Esophagus (tissue), 2 donors: ENCODE data around the gene PARP6. TPM values are rescaled to one million over a fixed set of nuclear protein-coding genes. Genes with fewer than 3 reads are reported as not detected.
A peak's percentile ranks its signal among the peaks of the same experiment; 100 is the strongest.
"Not testable (repeated sequence)": the region's sequence is repeated elsewhere in the genome, so short reads cannot be mapped to it uniquely, and the experiment has no call there.

Source experiments
- H3K27ac ChIP-seq, 2 donors: one replicate each; pipeline ENCODE4 v1.5.1; 2013; ENCODE audit warnings: low read depth in 2 of 2, mild to moderate bottlenecking in 2 of 2, inconsistent platforms in 1 of 2, low read length in 1 of 2, moderate library complexity in 1 of 2
- H3K27me3 ChIP-seq, 2 donors: one replicate each; pipeline ENCODE4 v1.6.1; 2013; ENCODE audit warnings: low read length in 2 of 2, control low read depth in 1 of 2, mild to moderate bottlenecking in 1 of 2; ENCODE audit not compliant: insufficient read depth in 2 of 2, control insufficient read depth in 1 of 2
- H3K36me3 ChIP-seq, 2 donors: one replicate each; pipeline ENCODE4 v1.6.1; 2013; ENCODE audit warnings: low read length in 1 of 2; ENCODE audit not compliant: control insufficient read depth in 2 of 2, insufficient read depth in 2 of 2
- H3K4me1 ChIP-seq, 2 donors: one replicate each; pipeline ENCODE4 v1.6.1; 2013; ENCODE audit warnings: low read length in 1 of 2; ENCODE audit not compliant: control insufficient read depth in 2 of 2, insufficient read depth in 2 of 2
- H3K4me3 ChIP-seq, 2 donors: one replicate each; pipeline ENCODE4 v1.5.1; 2013; ENCODE audit warnings: low read length in 2 of 2, mild to moderate bottlenecking in 2 of 2, low read depth in 1 of 2, moderate library complexity in 1 of 2
- H3K9me3 ChIP-seq, 2 donors: one replicate each; pipeline ENCODE4 v1.6.1; 2013; ENCODE audit warnings: mild to moderate bottlenecking in 2 of 2, low read depth in 1 of 2, low read length in 1 of 2, moderate library complexity in 1 of 2; ENCODE audit not compliant: control insufficient read depth in 2 of 2, insufficient read depth in 1 of 2
- WGBS, 2 donors: extraction: QIAGEN DNeasy Blood & Tissue Kit; methylation state at CpG; one replicate each; pipeline ENCODE4 v1.1.7; 2013; 5-methylcytosine and 5-hydroxymethylcytosine counted together
- polyA plus RNA-seq, 2 donors: library from polyadenylated mRNA; stranded (reverse); fragments of 200-250 nt; gene quantifications; one replicate each; pipeline ENCODE4 v1.2.3, GENCODE V29; 2013
- donor health status: healthy with polysubstance abuse.
- donor health status: Bipolar disorder and iron deficiency.

PARP6 gene
- polyA plus RNA-seq, 2 donors, result 28.4 to 52.3 TPM

DNA sequence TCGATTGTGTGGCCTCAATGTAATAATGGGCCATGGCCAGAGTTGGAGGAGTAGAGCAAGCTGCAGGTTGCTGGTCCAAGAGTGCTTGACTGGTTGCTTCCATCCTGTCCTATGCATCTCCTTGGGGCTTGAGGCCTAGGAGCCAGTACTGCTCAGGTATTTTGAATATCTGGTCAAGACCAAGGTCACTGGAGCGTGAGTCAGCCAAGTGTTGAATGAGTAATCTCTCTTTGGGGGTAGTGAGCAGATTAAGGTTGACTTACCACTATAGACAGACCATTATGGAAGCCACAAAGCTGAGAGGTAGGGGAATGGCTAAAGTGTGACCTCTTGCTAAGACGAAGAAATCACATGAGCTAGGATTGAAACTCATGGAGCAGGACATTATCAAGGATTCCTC lies 9.4 kb upstream of the PARP6 start:
- Histone ChIP-seq H3K27me3 (no peaks in the 10 kb centered on the region), H3K36me3 (no peaks in the 10 kb centered on the region), H3K4me3 (no peak overlapping the region), H3K9me3 (no peaks in the 10 kb centered on the region), H3K27ac (no peak overlapping the region), H3K4me1 (no peaks in the 10 kb centered on the region)
- 85 to 91% methylated on average over 3 of the region's 3 CpGs for WGBS, 2 donors

DNA sequence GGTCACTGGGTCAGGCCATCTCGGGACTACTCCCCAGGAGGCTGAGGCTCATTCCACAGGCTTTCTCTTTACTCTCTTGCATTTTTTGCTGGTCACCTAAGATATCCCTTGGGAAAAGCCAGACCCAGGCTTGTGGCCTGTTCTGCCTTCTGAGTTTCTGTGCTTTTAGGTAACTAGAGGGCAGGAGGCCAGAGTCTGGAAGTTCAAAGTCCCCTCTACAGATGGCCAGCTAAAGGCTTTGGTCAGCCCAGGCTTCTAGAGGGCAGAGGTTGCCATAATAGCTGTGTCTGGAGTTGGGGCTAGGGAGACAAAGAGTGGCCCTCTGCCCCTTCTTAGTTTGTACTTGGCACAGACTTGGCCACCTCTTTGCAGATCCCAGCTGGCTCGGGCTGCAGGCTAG lies 8.4 kb upstream of the PARP6 start:
- no peak overlapping the region for H3K27ac ChIP-seq
- no peak overlapping the region for H3K4me3 ChIP-seq
- no peaks in the 10 kb centered on the region for H3K9me3 ChIP-seq
- no peaks in the 10 kb centered on the region for H3K4me1 ChIP-seq
- WGBS, 2 donors, result 81 to 89% methylated on average over 2 of the region's 2 CpGs
- H3K27me3 ChIP-seq, result no peaks in the 10 kb centered on the region
- no peaks in the 10 kb centered on the region for H3K36me3 ChIP-seq

DNA sequence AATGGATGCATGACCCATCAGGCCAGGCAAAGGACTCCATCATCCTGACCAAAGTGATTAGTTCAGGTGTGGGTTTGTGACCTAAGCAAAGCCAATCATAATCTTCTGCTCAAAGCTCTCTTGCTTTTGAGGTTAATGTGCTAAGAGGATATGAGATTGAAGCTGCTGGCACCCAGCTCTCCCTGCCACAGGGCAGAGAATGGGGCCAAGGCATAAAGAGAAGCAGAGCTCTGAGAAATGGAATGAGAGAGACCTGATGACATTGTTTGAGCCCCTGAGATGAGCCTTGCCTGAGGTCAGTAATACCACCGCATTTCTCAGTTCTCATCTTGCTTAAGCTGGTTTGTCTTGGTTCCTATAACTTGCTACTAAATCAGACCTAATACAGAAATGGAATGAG lies 6.4 kb upstream of the PARP6 start:
- WGBS, 2 donors, result 85 to 87% methylated on average over 1 of the region's 1 CpG
- H3K4me3 ChIP-seq, result no peak overlapping the region
- no peak overlapping the region for H3K27ac ChIP-seq
- H3K4me1 ChIP-seq, result no peaks in the 10 kb centered on the region
- no peaks in the 10 kb centered on the region for H3K36me3 ChIP-seq
- H3K27me3 ChIP-seq, result no peaks in the 10 kb centered on the region
- no peaks in the 10 kb centered on the region for H3K9me3 ChIP-seq

DNA sequence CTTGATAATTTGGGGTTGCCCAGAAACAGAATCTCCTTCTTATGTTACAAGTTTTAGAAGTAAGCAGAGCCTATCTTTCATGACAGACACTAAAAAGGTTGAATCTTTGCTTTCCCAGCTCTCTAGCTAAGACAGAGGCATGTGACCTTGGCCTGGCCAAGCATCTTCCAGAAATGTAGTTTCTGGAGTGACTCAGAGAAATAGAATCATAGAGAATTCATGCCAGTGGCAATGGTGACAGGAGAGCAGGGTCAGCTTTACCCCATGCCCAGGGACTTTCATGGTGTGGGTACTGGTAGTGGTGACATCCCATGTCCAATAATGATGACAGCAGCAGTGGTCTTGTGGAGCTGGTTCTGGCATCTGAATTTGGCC lies 4.0 kb upstream of the PARP6 start:
- H3K9me3 ChIP-seq, result no peaks in the 10 kb centered on the region
- H3K4me3 ChIP-seq, result no peak overlapping the region
- no peaks in the 10 kb centered on the region for H3K27me3 ChIP-seq
- H3K4me1 ChIP-seq, result no peaks in the 10 kb centered on the region
- no peaks in the 10 kb centered on the region for H3K36me3 ChIP-seq
- no peak overlapping the region for H3K27ac ChIP-seq

DNA sequence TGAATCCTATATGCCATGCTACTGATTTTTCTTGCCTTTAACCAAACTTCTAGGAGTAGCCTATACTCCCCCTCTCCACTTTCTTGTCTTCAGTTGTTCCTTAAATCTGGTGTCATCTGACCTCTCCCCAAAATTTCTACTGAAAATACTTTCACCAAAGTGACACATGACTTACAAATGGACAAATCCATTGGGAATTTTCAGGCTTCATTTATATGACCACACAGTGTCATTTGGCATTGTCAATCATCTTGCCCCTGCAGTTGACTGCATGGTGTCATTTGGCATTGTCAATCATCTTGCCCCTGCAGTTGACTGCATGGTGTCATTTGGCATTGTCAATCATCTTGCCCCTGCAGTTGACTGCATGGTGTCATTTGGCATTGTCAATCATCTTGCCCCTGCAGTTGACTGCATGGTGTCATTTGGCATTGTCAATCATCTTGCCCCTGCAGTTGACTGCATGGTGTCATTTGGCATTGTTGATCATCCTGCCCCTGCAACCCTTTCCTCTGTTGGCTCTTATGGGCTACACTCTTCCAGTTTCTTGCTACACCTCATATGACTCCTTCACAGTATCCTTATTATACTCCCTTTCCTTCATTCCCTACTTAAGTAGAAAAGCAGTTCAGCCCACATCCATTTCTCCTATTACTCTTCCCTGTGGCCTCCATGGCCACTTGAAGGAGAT lies 3.4 kb upstream of the PARP6 start:
- H3K4me1 ChIP-seq, H3K27ac ChIP-seq, H3K36me3 ChIP-seq, H3K4me3 ChIP-seq, H3K9me3 ChIP-seq, H3K27me3 ChIP-seq: not testable (repeated sequence)

DNA sequence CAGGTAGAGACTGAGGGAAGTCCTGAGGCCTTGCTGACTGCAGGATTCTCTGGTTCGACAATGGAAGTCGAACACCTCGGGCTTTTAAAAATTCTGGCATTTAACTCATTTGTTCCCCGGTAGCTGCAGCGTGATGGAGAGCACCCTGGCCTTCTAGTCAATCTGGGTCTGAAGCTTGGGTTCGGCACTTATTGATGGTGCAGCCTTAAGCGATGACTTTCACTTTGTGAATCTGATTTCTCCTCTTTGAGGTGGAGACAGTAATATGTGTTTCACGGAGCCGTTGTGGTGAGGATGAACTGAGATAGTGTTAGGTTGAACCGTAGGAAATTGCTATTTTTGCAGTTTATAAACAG lies 621 bp upstream of the PARP6 start:
- Histone ChIP-seq H3K4me3 (peak overlapping the region; percentile 8 to 59), H3K27ac (peak overlapping the region; percentile 44 to 79), H3K36me3 (peaks cover 0 to 2% of the 10 kb centered on the region in 2 donors), H3K9me3 (no peaks in the 10 kb centered on the region), H3K4me1 (no peaks in the 10 kb centered on the region), H3K27me3 (no peaks in the 10 kb centered on the region)
- 41 to 46% methylated on average over 10 of the region's 10 CpGs for WGBS, 2 donors

DNA sequence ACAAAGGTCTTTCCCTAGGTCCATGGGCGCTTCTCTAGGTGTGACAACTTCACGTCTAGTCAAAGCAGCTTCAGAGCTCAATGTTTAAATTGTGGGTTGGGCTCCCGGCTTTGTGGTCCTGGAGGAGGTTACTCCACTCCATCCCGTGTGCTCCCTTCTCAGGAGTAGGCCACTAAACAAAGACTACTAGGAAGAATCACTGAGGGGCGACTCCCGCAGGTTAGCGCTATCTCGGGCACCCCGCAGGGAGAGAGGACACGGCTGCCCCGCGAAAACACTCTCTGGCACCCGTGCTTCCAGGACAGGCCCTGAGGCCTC lies 500 bp downstream of the PARP6 start:
- H3K36me3 ChIP-seq, result peaks cover 6 to 8% of the 10 kb centered on the region in 2 donors
- H3K9me3 ChIP-seq, result no peaks in the 10 kb centered on the region
- WGBS, 2 donors, result 2 to 3% methylated on average over 13 of the region's 13 CpGs
- H3K27me3 ChIP-seq, result no peaks in the 10 kb centered on the region
- H3K4me3 ChIP-seq, result peak overlapping the region; percentile 59 to 86
- H3K27ac ChIP-seq, result peak overlapping the region; percentile 88
- no peaks in the 10 kb centered on the region for H3K4me1 ChIP-seq

DNA sequence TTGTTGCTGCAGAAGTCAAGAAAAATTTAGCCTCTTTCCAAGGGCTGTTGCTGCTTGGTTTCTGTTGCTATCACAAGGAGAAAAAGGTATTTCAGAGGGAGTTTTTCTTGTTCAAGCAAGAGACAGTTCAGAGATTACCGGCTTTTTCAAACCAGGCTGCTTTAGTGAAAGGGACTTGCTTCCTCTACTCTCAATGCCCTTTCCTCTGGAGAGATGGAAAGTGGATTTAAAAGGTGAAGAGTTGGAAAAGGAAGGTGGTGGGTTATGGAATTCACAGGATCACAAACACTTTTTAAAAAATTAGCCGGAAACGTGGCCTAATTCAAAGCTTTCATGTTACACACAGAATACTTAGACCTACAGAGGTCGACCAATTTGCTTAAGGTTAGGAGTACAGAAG lies 1.1 kb downstream of the PARP6 start:
- no peaks in the 10 kb centered on the region for H3K27me3 ChIP-seq
- no peaks in the 10 kb centered on the region for H3K9me3 ChIP-seq
- no peak overlapping the region for H3K27ac ChIP-seq
- WGBS, 2 donors, result 74 to 77% methylated on average over 4 of the region's 4 CpGs
- H3K36me3 ChIP-seq, result peaks cover 8 to 13% of the 10 kb centered on the region in 2 donors
- peak overlapping the region in 1 of 2 donors; percentile 59 for H3K4me3 ChIP-seq
- H3K4me1 ChIP-seq, result no peaks in the 10 kb centered on the region

DNA sequence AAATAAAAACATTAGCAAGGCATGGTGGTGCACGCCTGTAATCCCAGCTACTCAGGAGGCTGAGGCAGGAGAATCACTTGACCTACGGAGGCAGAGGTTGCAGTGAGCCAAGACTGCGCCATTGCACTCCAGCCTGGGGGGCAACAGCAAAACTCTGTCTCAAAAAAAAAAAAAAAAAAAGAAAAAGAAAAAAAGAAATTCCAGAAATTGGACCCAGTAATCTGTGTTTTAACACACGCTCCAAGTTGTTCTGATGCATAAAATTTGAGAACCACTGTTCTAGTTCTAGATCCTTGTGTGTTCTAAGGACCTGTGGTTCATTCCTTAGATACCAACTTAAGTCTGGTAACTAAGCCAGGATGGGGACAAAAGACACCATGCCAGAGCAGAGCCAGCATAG lies 2.6 kb downstream of the PARP6 start:
- 94 to 96% methylated on average over 4 of the region's 4 CpGs for WGBS, 2 donors
- no peaks in the 10 kb centered on the region for H3K27me3 ChIP-seq
- H3K9me3 ChIP-seq, result no peaks in the 10 kb centered on the region
- no peak overlapping the region for H3K27ac ChIP-seq
- no peaks in the 10 kb centered on the region for H3K4me1 ChIP-seq
- H3K4me3 ChIP-seq, result no peak overlapping the region
- peaks cover 18 to 20% of the 10 kb centered on the region in 2 donors for H3K36me3 ChIP-seq

DNA sequence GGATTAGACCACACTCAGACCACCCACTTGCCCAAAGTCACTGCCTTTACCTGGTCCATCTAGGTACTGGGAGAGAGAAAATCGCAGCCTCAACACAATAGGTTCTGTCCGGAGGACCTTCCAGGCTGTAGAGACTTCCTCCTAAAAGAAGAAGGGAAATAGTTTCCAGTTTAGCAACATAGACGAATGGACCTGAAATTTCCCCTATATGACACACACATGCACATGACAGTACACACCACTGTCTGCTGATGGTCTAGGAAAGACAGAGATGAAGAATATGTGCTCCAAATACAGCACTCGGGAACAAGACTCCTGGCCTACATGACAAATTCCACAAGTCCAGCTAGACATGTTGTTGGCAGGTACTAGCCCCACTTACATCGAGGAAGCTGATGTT lies 7.3 kb downstream of the PARP6 start:
- WGBS, 2 donors, result 93% methylated on average over 5 of the region's 5 CpGs
- Histone ChIP-seq H3K27ac (no peak overlapping the region), H3K27me3 (no peaks in the 10 kb centered on the region), H3K9me3 (no peaks in the 10 kb centered on the region), H3K36me3 (peaks cover 35 to 38% of the 10 kb centered on the region in 2 donors), H3K4me1 (no peaks in the 10 kb centered on the region), H3K4me3 (no peak overlapping the region)
